M059J (cell line): ENCODE results near the gene ZDHHC11. TPM values are rescaled to one million over a fixed set of nuclear protein-coding genes. Genes with fewer than 3 reads are reported as not detected.
"Not testable (repeated sequence)": the region's sequence is repeated elsewhere in the genome, so short reads cannot be mapped to it uniquely, and the experiment has no call there.

ENCODE experiments used
- DNase-seq: peaks from one replicate; pipeline ENCODE4 v3.0.0-alpha.2; 2012; ENCODE audit warnings: low read depth
- total RNA-seq: library from RNA; depleted of rRNA; stranded (reverse); fragments of >200 nt; shearing (Covaris generic); gene quantifications from 2 replicates; pipeline ENCODE4 v1.2.3, GENCODE V29; 2014; rRNA removed

The ZDHHC11 gene
- total RNA-seq, 1 experiment from 2014 or later, result 0.22 TPM

DNA sequence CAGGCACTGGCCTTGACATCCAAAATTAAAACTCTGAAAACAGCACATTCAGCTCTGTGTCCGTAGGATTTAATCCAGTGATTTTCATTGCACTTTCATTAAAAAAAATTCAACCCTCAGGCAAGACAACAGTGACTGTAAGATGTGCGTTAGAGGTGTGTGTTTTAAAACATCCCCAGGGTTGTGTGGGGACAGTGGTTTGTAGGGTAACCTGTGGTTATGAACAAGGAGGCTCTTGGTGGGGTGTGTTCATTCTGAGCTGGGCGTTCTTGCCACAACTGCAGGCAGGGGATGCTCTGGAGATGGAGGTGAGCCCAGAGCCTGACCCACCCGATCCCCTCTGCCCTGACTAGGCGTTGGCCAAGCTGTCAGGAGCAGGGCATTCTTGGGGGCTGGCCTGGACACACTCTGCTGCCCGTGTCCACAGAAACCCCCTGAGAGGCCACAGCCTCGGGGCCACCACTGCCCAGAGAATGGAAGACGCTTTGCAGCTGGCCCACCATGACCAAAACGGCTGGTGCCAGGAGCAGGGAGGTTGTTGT lies 103.4 kb downstream of the ZDHHC11 start:
- not testable (repeated sequence) for DNase-seq

DNA sequence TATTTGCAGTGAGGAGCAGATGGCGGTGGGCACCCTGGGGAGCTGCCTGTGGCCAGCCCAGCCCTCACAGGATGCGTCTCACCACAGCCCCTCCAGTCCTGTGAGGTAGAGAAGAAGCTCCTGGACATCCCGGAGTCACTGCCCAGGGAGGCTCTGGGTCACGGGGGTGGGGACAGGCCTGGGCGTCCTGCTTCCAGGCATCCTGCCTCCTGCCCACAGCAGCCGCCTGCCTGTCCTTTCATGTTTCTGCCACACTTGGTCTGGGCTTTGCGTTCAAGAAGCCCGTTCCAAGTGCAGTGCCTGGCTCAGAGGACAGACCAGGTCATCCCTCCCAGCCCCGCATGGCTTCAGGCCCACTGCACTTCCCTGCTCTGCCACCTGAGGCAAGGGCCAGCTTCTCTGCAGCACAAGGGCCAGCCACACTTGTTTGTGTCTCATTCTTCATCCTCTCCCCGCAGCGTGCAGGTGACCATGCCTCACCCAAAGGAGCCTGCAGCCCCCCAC lies 104.5 kb downstream of the ZDHHC11 start:
- DNase-seq, result no peak

Other genes starting within 250 kb of the ZDHHC11 start
- gene CEP72, start 238.6 kb downstream of the ZDHHC11 start, total RNA-seq, result 3.7 and 6.1 TPM in 2 replicates
- gene TPPP, start 157.6 kb downstream of the ZDHHC11 start, total RNA-seq, result 0.07 and 0.25 TPM in 2 replicates
- gene ZDHHC11B, start 66.3 kb downstream of the ZDHHC11 start, total RNA-seq, result not detected in 2 replicates
- 30.9 and 37.3 TPM in 2 replicates for gene BRD9, start 41.8 kb upstream of the ZDHHC11 start, total RNA-seq
- 44.5 and 62.9 TPM in 2 replicates for gene TRIP13, start 41.9 kb upstream of the ZDHHC11 start, total RNA-seq
- gene NKD2, start 157.8 kb upstream of the ZDHHC11 start, total RNA-seq, result 0.17 and 0.32 TPM in 2 replicates